ENCODE results near the gene LCN6. TPM values are rescaled to one million over a fixed set of nuclear protein-coding genes. Genes with fewer than 3 reads are reported as not detected.
"Not testable (repeated sequence)": the region's sequence is repeated elsewhere in the genome, so short reads cannot be mapped to it uniquely, and the experiment has no call there.

LCN6 gene, protein sequence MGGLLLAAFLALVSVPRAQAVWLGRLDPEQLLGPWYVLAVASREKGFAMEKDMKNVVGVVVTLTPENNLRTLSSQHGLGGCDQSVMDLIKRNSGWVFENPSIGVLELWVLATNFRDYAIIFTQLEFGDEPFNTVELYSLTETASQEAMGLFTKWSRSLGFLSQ
- 62.8 TPM for total RNA-seq

DNA sequence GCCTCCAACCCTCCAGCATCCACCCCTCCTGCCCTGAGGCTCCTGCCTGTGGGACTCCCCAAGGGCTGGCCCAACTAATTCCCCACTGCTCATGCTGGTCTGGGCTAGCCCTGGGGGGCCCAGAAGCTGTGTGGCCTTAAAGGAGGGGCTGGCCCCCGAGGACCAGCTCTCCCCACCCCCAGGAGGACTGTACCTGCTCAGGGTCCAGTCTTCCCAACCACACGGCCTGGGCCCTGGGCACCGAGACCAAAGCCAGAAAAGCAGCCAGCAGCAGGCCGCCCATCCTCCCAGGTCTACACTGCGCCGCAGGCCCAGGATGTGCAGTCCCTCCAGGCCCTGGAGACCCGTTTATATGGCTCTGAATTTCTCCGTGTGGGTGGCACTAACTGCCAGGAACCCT, at the start of gene LCN6:
TSS of gene LCN6 (minus strand) at position 325 of the 400 bp plus-strand sequence. CDS start at position 283, 42 bp downstream.
- DNase-seq (ENCODE audit: low spot score): no peak

DNA sequence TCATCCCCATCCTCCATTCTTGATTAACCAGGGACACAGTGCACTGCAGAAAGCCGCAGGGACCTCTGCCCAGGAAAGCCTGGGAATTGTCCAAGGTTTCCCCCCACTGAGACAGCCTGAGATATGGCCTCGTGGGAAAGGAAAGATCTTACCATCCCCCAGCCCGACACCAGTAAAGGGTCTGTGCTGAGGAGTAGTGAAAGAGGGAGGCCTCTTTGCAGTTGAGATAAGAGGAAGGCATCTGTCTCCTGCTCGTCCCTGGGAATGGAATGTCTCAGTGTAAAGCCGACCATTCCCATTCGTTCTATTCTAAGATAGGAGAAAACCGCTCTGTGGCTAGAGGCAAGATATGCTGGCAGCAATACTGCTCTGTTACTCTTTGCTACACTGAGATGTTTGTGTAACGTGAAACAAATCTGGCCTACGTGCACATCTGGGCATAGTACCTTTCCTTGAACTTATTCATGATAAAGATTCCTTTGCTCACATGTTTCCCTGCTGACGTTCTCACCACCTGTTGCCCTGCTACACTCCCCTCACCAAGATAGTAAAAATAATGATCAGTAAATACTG, 48.5 kb upstream of the LCN6 start:
- not testable (repeated sequence) for DNase-seq (ENCODE audit: low spot score)

DNA sequence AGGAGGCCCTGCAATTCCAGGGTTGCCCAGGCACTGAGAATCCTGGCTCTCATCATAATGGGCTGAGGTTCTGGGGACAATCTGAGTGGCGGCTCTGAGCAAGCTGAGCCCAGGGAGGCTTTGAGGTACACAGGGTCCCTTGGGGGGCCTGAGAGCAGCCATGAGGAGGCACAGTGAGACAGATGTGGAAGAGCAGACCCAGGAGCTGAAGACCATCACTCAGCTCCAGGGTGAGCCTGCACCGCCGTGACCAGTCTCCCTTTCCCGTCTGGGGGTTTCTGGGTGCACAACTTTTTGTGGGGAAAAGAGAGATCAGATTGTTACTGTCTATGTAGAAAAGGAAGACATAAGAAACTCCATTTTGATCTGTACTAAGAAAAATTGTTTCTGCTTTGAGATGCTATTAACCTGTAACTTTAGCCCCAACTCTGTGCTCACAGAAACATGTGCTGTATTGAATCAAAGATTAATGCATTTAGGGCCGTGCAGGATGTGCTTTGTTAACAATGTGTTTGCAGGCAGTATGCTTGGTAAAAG, 48.0 kb upstream of the LCN6 start, which contains the start of gene CCDC183:
TSS of gene CCDC183 (plus strand) at position 101 of the 537 bp plus-strand sequence. CDS start at position 161, 60 bp downstream.
- no peak for DNase-seq (ENCODE audit: low spot score)

DNA sequence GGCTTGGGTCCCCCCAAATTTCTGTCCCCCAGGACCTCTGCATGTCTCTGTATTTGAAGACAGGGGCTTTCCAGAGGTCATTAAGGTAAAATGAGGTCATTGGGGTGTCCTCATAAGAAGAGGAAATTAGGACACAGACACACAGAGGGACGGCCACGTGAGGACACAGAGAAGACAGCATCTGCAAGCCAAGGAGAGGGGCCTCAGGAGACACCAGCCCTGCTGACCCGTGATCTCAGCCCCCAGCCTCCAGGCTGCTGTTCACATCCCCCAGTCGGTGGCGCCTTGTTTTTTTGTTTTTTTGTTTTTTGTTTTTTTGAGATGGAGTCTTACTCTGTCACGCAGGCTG, 46.6 kb upstream of the LCN6 start:
- no peak for DNase-seq (ENCODE audit: low spot score)

DNA sequence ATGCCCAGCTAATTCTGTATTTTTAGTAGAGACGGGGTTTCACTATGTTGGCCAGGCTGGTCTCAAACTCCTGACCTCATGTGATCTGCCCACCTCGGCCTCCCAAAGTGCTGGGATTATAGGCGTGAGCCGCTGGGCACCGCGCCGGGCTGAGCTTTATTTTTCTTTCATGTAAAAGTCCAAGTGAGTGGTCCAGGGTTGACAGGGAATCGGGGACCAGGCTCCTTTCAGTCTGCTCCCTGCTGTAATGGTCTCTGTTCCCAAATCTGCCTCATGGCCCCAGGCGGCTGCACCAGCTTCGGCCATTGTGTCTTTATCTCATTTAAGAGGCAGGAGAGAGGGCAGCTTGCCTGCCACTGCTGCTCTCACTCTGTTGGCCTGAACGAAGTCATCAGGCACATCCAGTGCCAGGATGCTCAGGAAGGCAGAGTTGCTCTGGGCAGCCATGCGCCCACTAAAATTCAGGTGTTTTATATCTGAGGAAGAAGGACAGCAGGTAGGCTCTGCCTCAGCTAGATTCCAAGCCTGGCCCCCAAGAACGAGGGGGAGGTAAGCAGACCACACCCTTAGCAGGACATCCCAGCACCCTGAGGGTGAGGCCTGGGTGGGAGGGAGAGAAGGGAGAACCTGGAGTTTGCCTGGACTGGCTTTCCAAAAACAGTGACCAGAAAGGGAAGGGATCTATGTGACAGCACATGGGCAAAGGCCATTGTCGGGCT, 46.1 kb upstream of the LCN6 start:
- no peak for DNase-seq (ENCODE audit: low spot score)

DNA sequence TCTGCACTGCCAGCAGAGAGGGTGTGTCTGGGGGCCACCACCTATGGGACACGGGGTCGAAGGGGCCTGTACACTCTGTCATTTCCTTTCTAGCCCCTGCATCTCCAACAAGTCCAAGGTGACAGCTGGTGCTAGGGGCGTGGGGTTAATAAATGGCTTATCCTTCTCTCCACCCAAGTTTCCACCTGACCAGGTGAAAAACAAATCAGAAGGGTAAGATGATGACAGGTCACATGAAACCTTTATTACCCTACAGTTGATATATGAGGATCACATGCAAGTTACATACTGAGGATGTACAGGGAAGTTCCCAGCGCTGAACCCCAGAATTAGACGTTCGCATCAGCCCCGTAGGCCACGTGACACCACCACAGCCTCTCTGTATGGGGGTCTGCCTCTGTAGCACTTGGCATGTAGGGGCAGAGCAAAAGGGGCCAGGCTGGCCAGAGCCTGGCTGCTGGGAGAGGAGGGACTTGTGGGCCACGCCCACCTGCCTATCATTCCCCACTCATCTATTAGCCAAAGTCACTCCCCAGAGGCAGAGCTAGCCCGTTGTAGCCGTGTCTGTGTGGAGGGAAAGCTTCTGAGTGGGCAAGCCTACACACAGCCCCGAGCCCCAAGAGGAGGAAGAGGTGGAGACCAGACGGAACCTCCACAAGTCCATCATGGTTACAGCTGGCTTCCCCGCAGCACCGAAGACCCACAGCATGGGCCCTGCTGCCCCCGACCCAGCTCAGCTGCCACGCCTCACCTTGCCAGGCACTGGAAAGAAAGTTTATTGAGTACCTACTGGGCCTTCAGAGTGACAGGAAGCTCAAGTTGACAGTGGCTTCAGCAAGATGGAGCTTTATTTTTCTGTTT, 45.0 kb upstream of the LCN6 start:
- no peak for DNase-seq (ENCODE audit: low spot score)

DNA sequence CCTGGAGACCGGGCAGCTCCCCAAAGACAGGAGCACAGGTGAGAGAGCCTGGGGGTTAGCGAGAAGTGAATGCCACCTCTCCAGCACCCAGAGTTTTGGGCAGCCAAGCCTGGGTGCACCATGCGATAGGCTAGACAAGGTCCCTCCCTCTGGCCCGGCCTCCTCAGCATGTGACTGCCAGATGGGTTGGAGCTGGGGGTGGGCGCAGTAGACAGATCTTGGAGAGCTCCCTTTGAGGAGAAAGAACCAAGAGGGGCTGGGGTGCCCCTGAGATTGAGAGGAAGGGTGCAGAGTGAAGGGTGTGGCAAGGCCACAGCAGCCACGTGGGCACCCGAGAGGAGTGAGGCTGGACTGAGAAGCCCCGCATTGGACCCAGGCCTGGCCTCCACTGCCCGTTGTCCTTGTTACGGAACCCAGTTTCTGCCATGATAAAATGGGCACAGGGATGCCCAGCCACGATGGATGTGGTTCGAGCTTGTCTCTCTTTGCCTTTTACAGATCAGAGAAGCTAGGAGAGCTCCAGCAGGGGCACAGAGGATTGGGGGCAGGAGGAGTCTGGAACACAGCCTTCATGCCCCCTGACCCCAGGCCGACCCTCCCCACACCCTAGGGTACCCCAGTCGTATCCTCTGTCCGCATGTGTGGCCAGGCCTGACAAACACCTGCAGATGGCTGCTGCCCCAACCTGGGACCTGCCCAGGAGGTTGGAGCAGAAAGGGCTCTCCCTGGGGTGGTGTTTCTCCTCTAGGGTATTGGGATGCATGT, 44.2 kb upstream of the LCN6 start:
- no peak for DNase-seq (ENCODE audit: low spot score)

DNA sequence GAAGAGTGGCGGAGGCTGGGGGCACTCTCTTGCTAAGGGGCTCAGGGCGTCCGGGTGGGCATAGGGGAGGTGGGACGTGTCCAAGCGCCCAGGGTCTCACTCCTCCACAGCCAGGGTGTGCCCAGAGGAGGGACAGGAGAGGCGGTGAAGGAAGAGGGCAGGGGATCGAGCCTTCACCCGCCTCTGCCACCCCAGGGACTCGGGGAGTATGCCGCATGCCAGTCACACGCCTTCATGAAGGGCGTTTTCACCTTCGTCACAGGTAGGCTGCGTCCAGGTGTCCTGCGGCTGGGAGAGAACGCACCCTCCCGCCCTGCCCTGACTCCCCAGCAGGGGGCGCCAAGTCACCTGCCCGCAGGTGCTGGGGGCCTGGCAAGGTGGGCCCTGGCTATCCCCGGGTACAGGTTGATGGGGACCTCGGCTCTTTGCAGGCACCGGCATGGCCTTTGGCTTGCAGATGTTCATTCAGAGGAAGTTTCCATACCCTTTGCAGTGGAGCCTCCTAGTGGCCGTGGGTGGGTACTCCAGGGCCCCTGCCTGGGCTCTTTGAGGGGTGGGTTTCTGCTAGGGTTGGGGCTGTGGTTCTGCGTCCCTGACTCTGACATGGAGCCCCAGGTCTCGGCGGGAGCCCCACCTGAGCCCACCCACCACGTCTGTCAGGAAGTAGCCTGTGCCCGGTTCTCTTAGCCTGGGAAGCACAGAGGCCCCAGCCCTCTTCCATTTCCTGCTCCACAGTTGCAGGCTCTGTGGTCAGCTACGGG, 43.4 kb upstream of the LCN6 start:
- peak; percentile 78 for DNase-seq (ENCODE audit: low spot score)

DNA sequence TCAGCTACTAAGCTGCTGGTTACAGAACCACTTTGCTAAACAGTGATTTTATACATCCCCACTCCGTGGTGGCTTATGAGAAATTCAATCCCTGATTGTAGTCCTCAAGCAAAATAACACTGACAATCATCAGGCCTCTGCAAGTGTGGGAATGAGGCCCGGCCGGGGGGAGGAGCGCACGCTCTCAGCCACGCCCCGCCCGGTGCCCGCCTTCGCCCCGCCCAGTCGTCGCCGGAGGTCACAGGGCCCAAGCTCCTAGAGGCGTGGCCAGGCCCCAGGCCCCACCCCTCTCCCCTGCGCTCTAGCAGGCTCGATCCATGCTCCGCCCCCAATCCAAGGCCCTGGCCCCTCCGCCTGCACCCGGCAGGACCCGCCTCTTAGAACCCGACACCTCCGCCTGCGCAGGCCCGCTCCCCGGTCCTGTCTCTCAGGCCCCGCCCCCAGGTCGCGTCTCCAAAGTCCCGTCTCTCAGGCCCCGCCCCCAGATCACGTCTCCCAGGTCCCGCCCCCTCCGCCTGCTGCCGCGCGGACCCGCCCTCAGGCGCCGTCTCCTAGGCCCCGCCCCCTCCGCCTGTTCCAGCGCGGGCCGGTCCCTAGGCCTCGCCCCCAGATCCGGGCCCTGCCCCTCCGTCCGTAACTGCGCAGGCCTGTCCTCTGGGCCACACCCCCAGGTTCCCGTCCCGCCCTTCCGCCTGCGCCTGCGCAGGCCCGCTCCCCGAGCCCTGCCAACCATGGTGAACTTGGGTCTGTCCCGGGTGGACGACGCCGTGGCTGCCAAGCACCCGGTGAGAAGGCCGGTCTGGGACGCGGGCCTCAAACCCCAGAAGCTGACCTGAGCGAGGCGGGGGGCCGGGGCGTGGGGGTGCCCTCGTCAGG, 42.6 kb upstream of the LCN6 start, which contains the start of gene TMEM141:
TSS of gene TMEM141 (plus strand) at position 705 of the 876 bp plus-strand sequence. CDS start at position 732, 27 bp downstream.
- DNase-seq (ENCODE audit: low spot score): peak; percentile 100

DNA sequence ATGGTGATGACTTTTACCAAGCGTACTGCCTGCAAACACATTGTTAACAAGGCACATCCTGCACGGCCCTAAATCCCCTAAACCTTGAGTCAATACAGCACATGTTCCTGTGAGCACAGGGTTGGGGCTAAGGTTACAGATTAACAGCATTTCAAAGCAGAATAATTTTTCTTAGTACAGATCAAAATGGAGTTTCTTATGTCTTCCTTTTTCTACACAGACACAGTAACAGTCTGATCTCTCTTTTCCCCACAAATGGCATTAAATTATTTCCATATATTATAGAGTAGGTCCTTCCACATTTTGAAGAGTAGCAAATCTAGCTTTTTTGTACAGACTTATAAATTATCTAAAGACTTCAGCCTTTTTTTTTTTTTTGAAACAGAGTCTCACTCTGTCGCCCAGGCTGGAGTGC, 41.2 kb upstream of the LCN6 start:
- DNase-seq (ENCODE audit: low spot score): no peak

DNA sequence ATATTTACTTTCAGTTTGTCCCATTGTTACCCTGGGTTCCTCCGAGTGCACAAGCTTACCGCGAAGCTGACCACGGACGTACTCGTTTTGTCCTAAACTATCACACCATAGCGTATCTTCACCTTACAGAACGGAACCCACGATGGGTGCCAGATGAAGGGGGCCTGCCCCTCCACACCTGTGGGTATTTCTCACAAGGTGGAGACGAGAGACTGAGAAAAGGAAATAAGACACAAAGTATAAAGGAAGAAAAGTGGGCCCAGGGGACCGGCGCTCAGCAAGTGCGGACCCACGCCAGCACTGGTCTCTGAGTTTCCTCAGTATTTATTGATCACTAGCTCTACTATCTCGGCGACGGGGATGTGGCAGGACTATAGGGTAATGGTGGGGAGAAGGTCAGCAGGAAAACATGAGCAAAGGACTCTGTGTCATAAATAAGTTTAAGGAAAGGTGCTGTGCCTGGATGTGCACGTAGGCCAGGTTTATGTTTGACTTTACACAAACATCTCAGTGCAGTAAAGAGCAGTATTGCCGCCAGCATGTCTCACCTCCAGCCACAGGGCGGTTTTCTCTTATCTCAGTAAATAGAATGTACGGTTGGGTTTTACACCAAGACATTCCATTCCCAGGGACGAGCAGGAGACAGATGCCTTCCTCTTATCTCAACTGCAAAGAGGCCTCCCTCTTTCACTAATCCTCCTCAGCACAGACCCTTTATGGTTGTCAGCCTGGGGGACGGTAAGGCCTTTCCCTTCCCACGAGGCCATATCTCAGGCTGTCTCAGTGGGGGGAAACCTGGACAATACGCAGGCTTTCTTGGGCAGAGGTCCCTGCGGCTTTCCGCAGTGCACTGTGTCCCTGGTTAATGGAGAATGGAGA, 40.6 kb upstream of the LCN6 start:
- not testable (repeated sequence) for DNase-seq (ENCODE audit: low spot score)

DNA sequence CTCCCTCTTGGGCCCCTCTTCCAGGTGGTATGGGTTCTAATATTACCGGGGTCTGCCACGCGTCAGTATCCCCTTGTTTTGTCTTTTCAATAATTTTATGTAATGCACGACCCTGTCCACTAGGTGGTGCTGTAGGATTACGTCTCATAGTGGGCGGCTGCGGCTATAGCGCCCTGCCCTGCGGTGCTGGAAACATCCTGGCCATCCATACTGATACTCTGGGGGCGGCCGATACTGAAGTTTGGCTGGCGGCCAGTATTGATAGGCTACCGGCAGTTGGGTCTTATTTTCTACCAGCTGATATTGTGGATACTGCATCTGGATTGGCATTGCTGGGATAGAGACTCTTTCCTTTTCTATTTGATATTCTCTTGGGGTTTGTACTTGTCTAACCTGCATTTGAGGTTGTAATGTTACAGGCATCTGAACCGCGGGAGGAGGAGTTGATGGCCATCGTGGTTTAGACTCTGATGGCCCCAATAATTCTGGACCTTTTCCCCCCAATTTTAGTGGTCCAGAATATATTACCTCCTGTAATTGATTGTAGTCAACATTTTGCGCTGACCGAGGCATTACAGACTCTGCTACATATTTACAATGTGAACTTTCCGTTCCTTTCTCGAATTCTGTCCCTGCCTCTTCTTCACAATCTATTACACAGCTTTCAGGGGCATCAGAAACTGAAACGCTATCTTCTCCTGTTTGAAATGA, 39.5 kb upstream of the LCN6 start:
- DNase-seq (ENCODE audit: low spot score): no peak

DNA sequence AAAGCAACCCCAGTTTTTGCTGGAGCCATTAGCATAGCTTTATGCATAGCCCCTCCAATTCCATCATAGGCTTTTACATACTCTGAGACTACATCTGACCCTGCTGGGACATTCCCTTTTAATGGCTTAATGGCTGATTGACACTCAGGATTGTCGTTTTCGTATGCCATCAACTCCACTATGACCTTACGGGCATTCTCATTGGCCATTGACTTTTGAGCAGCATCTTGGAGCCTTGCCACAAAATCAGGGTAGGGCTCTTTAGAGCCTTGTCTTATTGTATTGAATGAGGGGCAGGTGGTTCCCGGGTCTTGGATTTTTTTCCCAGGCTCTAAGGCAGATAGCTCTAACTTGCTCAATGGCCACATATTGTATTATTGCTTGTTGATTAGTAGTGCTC, 38.7 kb upstream of the LCN6 start:
- DNase-seq (ENCODE audit: low spot score): not testable (repeated sequence)

DNA sequence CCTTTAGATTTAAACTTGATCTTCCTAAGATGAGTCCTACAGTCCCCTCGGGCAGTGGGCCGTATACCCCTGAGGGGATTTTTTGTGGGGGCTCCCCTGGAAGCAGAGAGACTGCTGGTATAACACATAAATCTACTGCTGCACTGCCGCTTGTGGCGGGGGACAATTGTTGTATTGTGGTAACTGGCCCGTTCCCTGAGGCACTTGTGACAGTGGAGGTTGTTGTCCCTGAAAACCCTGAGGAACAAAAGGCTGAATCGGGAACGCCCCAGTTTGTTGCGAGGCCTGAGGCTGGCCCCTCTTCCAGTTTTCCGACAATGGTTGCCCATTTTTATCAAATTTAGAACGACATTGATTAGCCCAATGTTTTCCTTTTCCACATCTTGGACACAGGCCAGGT, 38.1 kb upstream of the LCN6 start:
- no peak for DNase-seq (ENCODE audit: low spot score)

DNA sequence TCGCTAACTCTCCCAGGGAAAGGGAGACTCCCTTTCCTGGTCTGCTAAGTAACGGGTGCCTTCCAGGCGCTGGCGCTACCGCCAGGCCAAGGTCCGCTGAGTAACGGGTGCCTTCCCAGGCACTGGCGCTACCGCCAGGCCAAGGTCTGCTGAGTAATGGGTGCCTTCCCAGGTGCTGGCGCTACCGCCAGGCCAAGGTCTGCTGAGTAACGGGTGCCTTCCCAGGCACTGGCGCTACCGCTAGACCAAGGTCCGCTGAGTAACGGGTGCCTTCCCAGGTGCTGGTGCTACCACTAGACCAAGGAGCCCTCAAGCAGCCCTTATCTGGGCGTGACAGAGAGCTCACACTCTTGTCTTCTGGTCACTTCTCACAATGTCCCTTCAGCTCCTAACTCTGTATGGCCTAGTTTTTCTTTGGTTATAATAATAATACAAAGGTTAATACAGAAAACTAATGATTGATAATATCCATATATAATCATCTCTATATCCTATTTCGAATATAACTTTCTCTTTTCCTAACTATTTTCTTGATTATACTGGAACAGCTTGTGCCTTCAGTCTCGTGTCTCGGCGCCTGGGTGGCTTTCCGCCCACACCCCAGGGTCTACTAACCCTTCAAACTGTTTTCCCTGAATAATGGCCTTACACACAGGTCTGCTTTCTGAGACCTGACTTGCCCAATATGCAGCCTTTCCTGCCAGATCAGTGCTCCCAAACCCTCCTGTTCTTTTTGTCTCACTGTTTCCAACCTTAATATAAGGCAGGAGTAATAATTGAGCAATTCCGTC, 37.4 kb upstream of the LCN6 start:
- not testable (repeated sequence) for DNase-seq (ENCODE audit: low spot score)

DNA sequence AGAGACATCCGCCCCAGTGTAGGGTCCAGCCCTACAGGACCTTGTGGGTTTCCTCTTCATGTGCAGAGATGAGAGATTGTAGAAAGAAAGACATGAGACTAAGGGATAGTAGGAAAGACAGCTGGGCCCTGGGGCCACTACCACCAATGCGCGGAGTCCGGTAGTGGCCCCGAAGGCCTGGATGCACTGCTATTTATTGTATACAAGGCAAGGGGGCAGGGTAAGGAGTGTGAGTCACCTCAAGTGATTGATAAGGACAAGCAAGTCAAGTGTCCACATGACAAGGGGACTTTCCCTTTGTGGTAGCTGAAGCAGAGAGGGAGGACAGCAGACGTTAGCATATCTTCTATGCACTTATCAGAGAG, 36.7 kb upstream of the LCN6 start:
- DNase-seq (ENCODE audit: low spot score): no peak

Measured in ureter (tissue), 1 donor.